ENCODE measurements around the gene MACROD2. TPM values are rescaled to one million over a fixed set of nuclear protein-coding genes. Genes with fewer than 3 reads are reported as not detected.

The MACROD2 gene
- total RNA-seq, 1 donor from 2014 or later = 3.5 TPM

GRCh38 chr20:15227102-15227501 lies 1231.8 kb downstream of the MACROD2 start:
- Histone ChIP-seq H3K4me1 (no peaks in the 10 kb centered on the region), H3K36me3 (no peaks in the 10 kb centered on the region), H3K9me3 (no peaks in the 10 kb centered on the region), H3K27me3 (no peaks in the 10 kb centered on the region), H3K27ac (no peak overlapping the region), H3K4me3 (no peak overlapping the region)
- DNase-seq (ENCODE audit: low spot score in 2 of 2) = no peak
- intact Hi-C loops (cut with DNase I) = no loop called here
- no peak for TF ChIP-seq CTCF (IDR thresholded peaks at IDR 0.05)

GRCh38 chr20:15232243-15232642 lies 1236.9 kb downstream of the MACROD2 start:
- no peak for TF ChIP-seq CTCF (IDR thresholded peaks at IDR 0.05)
- Histone ChIP-seq H3K27me3 (no peaks in the 10 kb centered on the region), H3K4me1 (no peaks in the 10 kb centered on the region), H3K9me3 (no peaks in the 10 kb centered on the region), H3K27ac (no peak overlapping the region), H3K4me3 (no peak overlapping the region), H3K36me3 (no peaks in the 10 kb centered on the region)
- intact Hi-C loops (cut with DNase I) = no loop called here
- DNase-seq (ENCODE audit: low spot score in 2 of 2) = no peak

GRCh38 chr20:15235471-15236198 lies 1240.3 kb downstream of the MACROD2 start:
- Histone ChIP-seq H3K4me1 (no peaks in the 10 kb centered on the region), H3K4me3 (no peak overlapping the region), H3K9me3 (no peaks in the 10 kb centered on the region), H3K36me3 (no peaks in the 10 kb centered on the region), H3K27me3 (no peaks in the 10 kb centered on the region), H3K27ac (no peak overlapping the region)
- DNase-seq (ENCODE audit: low spot score in 2 of 2) = no peak
- intact Hi-C loops (cut with DNase I) = no loop called here
- no peak for TF ChIP-seq CTCF (IDR thresholded peaks at IDR 0.05)

- H3K27me3 ChIP-seq = no peaks in the 10 kb centered on the region
- no peaks in the 10 kb centered on the region for H3K9me3 ChIP-seq
- no peak overlapping the region for H3K27ac ChIP-seq
- no peaks in the 10 kb centered on the region for H3K36me3 ChIP-seq
- no peak for DNase-seq (ENCODE audit: low spot score in 2 of 2)
- H3K4me3 ChIP-seq = no peak overlapping the region
- no peaks in the 10 kb centered on the region for H3K4me1 ChIP-seq
- intact Hi-C loops (cut with DNase I) = no loop called here
- peak in 1 of 3 experiments; percentile 10 for TF ChIP-seq CTCF (IDR thresholded peaks at IDR 0.05)
These were observed 1241.5 kb downstream of the MACROD2 start for GRCh38 chr20:15236812-15237211.

GRCh38 chr20:15239542-15240206 lies 1244.4 kb downstream of the MACROD2 start:
- no peak for DNase-seq (ENCODE audit: low spot score in 2 of 2)
- H3K9me3 ChIP-seq = no peaks in the 10 kb centered on the region
- H3K27ac ChIP-seq = no peak overlapping the region
- no peaks in the 10 kb centered on the region for H3K27me3 ChIP-seq
- no peak overlapping the region for H3K4me3 ChIP-seq
- no peaks in the 10 kb centered on the region for H3K4me1 ChIP-seq
- intact Hi-C loops (cut with DNase I) = no loop called here
- no peak for TF ChIP-seq CTCF (IDR thresholded peaks at IDR 0.05)
- no peaks in the 10 kb centered on the region for H3K36me3 ChIP-seq
